Subcutaneous adipose tissue (tissue), 4 donors: ENCODE data around the gene DAPP1. TPM values are rescaled to one million over a fixed set of nuclear protein-coding genes. Genes with fewer than 3 reads are reported as not detected.

ENCODE experiments used
- total RNA-seq, 4 donors: library from RNA; depleted of rRNA; stranded (reverse); fragments of >200 nt; gene quantifications; one replicate each; pipeline ENCODE4 v1.1.0, GENCODE V29; 2016
- TF ChIP-seq, protein P1 (sequence below): fragments of 450-650 bp; IDR thresholded peaks from one replicate; pipeline ENCODE4 v1.5.1; 2016; ENCODE audit warnings: low read depth, mild to moderate bottlenecking, control low read depth, antibody characterized with exemption, moderate library complexity

Gene DAPP1
- total RNA-seq, 4 donors from 2014 or later: 0.57 to 28.0 (median 4.1) TPM

DNA sequence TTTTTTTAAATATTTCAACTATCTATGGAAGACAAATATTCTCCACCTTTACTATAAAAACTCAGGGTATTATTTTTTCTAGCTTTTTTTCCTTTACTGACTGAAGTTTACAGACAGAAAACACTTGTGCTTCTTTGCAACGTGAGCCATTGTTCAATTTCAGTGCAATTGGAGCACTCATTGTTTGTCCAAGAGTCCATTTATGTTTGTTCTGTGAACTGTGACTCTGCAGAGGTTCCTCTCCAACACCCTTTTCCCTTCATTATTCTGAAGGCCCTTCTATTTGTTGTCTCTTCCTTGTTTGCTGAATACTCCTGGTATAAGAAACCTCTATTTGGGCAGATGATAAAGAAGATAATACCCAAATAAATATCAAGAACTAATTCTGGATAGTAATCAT is 37.4 kb downstream of the DAPP1 start:
- TF ChIP-seq, protein P1, sequence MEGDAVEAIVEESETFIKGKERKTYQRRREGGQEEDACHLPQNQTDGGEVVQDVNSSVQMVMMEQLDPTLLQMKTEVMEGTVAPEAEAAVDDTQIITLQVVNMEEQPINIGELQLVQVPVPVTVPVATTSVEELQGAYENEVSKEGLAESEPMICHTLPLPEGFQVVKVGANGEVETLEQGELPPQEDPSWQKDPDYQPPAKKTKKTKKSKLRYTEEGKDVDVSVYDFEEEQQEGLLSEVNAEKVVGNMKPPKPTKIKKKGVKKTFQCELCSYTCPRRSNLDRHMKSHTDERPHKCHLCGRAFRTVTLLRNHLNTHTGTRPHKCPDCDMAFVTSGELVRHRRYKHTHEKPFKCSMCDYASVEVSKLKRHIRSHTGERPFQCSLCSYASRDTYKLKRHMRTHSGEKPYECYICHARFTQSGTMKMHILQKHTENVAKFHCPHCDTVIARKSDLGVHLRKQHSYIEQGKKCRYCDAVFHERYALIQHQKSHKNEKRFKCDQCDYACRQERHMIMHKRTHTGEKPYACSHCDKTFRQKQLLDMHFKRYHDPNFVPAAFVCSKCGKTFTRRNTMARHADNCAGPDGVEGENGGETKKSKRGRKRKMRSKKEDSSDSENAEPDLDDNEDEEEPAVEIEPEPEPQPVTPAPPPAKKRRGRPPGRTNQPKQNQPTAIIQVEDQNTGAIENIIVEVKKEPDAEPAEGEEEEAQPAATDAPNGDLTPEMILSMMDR: no peak

DNA sequence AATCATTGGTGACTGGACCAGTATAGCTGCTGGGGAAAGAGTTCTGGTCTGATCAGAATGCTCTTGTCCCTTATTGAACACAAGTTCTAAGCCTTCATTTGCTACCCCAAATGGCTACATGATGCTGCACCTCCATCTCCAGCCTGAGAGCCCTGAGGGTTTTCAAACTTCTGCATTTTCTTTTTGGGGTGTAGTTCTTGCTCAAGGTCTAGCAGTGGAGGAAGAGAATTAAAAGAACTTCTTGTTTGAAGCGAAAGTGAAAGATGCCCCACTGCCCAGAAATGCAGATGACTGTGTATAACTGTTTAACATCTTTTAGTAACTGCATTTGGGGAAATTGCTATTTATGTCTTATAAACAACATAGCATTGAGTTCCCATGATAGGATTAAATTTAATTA is 39.1 kb downstream of the DAPP1 start:
- TF ChIP-seq, protein P1: no peak

DNA sequence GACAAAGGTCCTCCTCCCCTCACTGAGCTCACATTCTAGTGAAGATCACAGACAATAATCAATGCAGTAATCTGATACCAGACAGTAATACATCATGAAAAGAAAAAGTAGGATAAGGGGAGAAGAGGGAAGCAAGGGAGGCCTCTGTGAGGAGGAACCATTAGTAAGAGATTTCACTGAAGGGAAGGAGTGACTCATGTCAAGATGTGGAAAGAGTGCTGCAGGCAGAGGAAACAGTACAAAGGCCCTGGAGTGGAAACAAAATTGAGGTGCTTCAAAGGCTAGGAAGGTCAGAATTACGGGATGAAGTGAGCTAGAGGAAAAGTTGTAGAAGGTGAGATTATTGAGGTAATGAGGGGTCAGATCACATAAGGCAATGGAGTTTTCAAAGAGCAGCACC is 39.5 kb downstream of the DAPP1 start:
- TF ChIP-seq, protein P1: no peak

DNA sequence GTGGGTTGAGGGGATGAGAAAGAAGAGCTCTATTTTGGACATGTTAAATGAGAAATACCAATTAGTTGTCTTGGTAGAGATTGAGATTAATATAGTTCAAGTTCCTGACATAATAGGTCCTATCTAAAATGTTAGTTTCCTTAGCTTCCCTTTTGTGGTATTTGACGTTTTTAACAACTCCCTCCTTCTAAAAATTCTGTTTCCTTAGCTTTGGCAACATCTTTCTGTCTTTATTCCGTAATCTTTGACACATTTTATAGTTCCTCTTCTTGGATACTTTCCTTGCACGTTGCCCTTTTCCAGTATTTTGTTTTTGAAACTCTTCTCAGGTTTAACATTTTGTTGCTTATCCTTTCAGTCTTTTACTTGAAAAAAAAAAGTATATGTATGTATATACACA is 40.7 kb downstream of the DAPP1 start:
- TF ChIP-seq, protein P1: no peak

DNA sequence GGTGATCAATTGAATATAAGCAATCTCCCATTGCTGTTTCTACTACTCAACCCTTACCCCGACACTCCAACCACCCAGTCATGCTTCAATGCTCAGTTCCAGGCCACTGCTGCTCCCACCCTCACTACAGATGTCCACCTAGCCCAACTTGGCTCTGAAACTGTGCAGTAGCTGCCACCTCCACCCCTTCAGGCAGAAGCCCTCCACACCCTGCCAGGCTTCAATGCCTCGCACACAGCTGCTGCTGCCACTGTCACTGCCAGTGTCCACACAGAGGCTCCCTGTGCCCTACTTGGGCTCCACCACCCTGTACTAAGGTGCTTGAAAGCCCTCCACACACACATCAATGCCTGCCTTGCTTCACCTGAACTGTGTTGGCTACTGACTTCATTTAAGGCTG is 43.0 kb downstream of the DAPP1 start:
- TF ChIP-seq, protein P1: no peak

DNA sequence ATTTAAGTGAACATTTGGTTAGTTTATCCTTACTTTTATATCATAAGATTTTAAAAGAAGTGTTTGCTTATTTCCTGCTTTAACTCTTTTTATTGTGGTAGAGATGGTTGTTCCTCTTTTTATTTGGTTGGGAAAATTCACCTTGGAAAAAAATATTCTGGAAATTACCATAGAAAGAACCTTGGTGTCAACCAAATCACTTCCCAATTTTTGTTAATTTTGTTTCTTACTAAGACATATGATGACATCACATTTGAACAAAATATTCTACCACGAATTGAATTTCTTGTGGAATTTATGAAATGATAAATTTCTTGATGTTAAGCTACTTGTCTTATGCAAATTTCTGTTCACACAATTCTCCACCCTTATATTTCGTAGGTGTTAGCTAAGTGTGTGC is 43.9 kb downstream of the DAPP1 start:
- TF ChIP-seq, protein P1: no peak

DNA sequence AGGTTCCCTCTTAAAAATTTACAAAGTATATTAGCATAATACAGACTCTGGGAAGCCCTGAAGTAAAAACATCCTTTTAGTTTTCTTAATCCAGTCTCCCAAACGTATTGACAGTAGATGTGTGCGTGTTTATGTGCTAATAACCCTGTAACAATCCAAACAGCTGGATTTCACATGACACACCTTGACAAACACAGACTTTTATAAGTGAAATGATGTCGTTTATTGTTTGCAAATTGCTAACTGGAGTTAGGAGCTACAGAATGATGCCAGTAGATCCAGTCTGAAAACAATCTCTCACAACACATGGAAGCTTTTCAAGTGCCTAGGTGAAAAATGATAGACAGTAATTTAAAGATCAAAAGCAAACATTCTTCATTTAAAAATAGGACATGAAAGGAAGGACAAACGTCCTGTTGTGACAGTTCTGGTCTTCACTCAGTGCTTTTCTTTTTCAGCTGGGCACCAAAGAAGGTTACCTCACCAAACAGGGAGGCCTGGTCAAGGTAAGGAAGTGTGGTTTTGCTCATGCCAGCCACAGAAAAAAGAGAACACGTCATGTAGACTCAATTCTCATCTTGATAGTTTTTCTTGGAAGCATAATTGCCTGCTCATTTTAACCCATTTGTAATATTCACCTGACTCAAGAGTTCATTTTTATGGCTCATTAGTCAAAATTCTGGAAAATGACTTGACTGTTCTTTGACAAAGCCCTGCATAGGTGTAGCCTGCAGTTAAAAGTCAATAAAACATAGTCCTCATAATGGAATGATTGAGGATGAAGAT is 44.7 kb downstream of the DAPP1 start:
- TF ChIP-seq, protein P1: no peak
